Hypothalamus (tissue), 51 donors: ENCODE measurements around the gene CENPM.

Experiments used
- DNase-seq, 51 donors: peaks; one replicate each; lab custom pipeline; 2025; lab: John Stamatoyannopoulos, UW

CENPM gene

GRCh38 chr22:41915786-41916493, 31.0 kb downstream of the CENPM start:
- no peak for DNase-seq

GRCh38 chr22:41915035-41915785, 31.7 kb downstream of the CENPM start, which contains the start of gene SHISA8:
Gene SHISA8 (minus strand): TSS chr22:41915074. CDS start chr22:41914667, 407 bp downstream.
- DNase-seq, result peak in 5 of 51 donors; percentile 14 to 42 (median 16)

- DNase-seq, result no peak
Observed at GRCh38 chr22:41914611-41915034, 32.3 kb downstream of the CENPM start.

- DNase-seq, result no peak
Observed at GRCh38 chr22:41913842-41914534, 33.0 kb downstream of the CENPM start.

GRCh38 chr22:41913040-41913719, 33.8 kb downstream of the CENPM start:
- no peak for DNase-seq

GRCh38 chr22:41912338-41913039, 34.5 kb downstream of the CENPM start:
- no peak for DNase-seq

GRCh38 chr22:41911001-41911611, 35.8 kb downstream of the CENPM start:
- DNase-seq, result no peak

- DNase-seq, result peak in 37 of 51 donors; percentile 16 to 78 (median 42)
Observed at GRCh38 chr22:41910050-41911000, 36.6 kb downstream of the CENPM start.

- peak in 7 of 51 donors; percentile 8 to 31 (median 18) for DNase-seq
Observed at GRCh38 chr22:41909310-41910049, 37.5 kb downstream of the CENPM start.

GRCh38 chr22:41908411-41909309, 38.3 kb downstream of the CENPM start:
- peak in 1 of 51 donors; percentile 16 for DNase-seq

- DNase-seq, result no peak
Observed at GRCh38 chr22:41907436-41908401, 39.2 kb downstream of the CENPM start.

- no peak for DNase-seq
Observed at GRCh38 chr22:41906822-41907221, 40.1 kb downstream of the CENPM start.

- DNase-seq, result no peak
Observed at GRCh38 chr22:41905411-41906202, 41.3 kb downstream of the CENPM start.
